ENCODE measurements around the gene NOC4L. TPM values are rescaled to one million over a fixed set of nuclear protein-coding genes. Genes with fewer than 3 reads are reported as not detected.

The NOC4L gene
- total RNA-seq, 1 experiment from 2014 or later: 36.5 TPM

GRCh38 chr12:132150780-132151144, 6.5 kb downstream of the NOC4L start:
- Histone ChIP-seq H4K5ac (ENCODE audit: insufficient read length, low read depth, low read length) (no peak overlapping the region), H2BK20ac (ENCODE audit: low read depth, low read length, poor library complexity, severe bottlenecking) (no peak overlapping the region), H3T11ph (ENCODE audit: low read length) (no peak overlapping the region), H3K56ac (ENCODE audit: insufficient read length, low read depth, low read length) (no peak overlapping the region), H2BK5ac (ENCODE audit: insufficient read length, low read length) (no peak overlapping the region), H3K79me2 (ENCODE audit: insufficient read depth, low read length) (no peaks in the 10 kb centered on the region), H3K4ac (ENCODE audit: low read depth, low read length) (no peak overlapping the region), H4K8ac (replicated peaks; ENCODE audit: insufficient read length, low read depth, low read length) (no peak overlapping the region), H3K9me3 (ENCODE audit: control insufficient read depth, low read depth, low read length) (no peaks in the 10 kb centered on the region), H4K20me1 (ENCODE audit: control insufficient read depth, insufficient read depth, insufficient read length) (no peaks in the 10 kb centered on the region), H2AK5ac (ENCODE audit: insufficient read length, low read length) (no peak overlapping the region), H3K27ac (ENCODE audit: insufficient read length, low read depth, low read length) (no peak overlapping the region), H3K4me1 (ENCODE audit: insufficient read depth, low read length) (no peaks in the 10 kb centered on the region), H4K91ac (ENCODE audit: insufficient read length, low read depth, low read length) (no peak overlapping the region), H3K4me2 (ENCODE audit: insufficient read depth, insufficient read length, low read length) (no peak overlapping the region), H3K23me2 (ENCODE audit: insufficient read length, low read depth, low read length, poor library complexity, severe bottlenecking) (no peaks in the 10 kb centered on the region), H3K27me3 (ENCODE audit: insufficient read depth, low read length) (no peaks in the 10 kb centered on the region), H3K18ac (ENCODE audit: insufficient read length, low read depth, low read length) (no peak overlapping the region), H2BK120ac (ENCODE audit: low read depth, low read length, poor library complexity, severe bottlenecking) (no peak overlapping the region), H2BK15ac (ENCODE audit: low read depth, low read length) (no peak overlapping the region), H3K14ac (ENCODE audit: insufficient read depth, low read length) (no peak overlapping the region), H2AFZ (ENCODE audit: low read length) (no peak overlapping the region), H3K79me1 (ENCODE audit: insufficient read depth, low read depth, low read length, poor library complexity, severe bottlenecking) (no peaks in the 10 kb centered on the region), H3K9ac (ENCODE audit: extremely low read depth, insufficient read length, low read length) (no peak overlapping the region), H3K23ac (ENCODE audit: insufficient read length, low read depth, low read length) (no peak overlapping the region), H2BK12ac (ENCODE audit: insufficient read length, low read depth, low read length) (no peak overlapping the region)
- H3K27ac Mint-ChIP-seq: no peak overlapping the region
- no CpG with 5 or more reads among the region's 6 CpGs for WGBS (ENCODE audit: extremely low coverage, insufficient read length, low lambda C conversion rate)
- no peak overlapping the region for H3K4me3 Mint-ChIP-seq
- peaks cover 13 to 22% (median 20%) of the 10 kb centered on the region in 3 experiments for H3K36me3 Mint-ChIP-seq (ENCODE audit: insufficient read depth in 1 of 3, low read depth in 3 of 3)
- H3K4me1 Mint-ChIP-seq: no peaks in the 10 kb centered on the region
- peaks cover 5% of the 10 kb centered on the region for H3K27me3 Mint-ChIP-seq (ENCODE audit: low read depth)
- H3K9me3 Mint-ChIP-seq: no peaks in the 10 kb centered on the region
- no peak for DNase-seq
- TF ChIP-seq CTCF (conservative IDR thresholded peaks at IDR 0.05): no peak
